ENCODE results near the gene ITPKB.

ITPKB gene

GRCh38 chr1:226731257-226731893, 7.7 kb downstream of the ITPKB start:
- no peak for TF ChIP-seq CTCF (IDR thresholded peaks at IDR 0.05; ENCODE audit: borderline replicate concordance, insufficient read depth, low read depth, low read length)
- H3K4me3 ChIP-seq (ENCODE audit: low read depth, low read length) = peak overlapping the region; percentile 28

DNA sequence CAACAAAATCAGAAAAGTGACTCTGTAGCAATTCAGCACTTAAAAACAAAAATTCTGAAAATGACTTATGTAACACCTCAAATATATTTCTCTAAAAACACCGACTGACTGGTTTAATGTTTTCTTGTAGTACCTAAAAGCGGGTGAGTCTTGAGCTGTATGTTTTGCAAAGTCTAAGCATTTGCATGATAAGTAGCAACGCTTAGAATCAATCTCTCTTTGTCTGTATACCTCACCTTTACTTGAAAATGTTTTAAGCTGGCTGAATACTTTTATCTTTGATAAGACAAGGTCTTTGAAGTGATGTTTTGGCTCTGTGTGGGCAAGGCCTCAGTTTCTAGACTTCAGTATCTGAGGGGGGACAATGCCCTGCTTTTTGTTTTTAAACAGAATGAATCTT, 8.2 kb downstream of the ITPKB start:
- no peak for TF ChIP-seq CTCF (IDR thresholded peaks at IDR 0.05; ENCODE audit: borderline replicate concordance, insufficient read depth, low read depth, low read length)
- peak overlapping the region; percentile 28 for H3K4me3 ChIP-seq (ENCODE audit: low read depth, low read length)

DNA sequence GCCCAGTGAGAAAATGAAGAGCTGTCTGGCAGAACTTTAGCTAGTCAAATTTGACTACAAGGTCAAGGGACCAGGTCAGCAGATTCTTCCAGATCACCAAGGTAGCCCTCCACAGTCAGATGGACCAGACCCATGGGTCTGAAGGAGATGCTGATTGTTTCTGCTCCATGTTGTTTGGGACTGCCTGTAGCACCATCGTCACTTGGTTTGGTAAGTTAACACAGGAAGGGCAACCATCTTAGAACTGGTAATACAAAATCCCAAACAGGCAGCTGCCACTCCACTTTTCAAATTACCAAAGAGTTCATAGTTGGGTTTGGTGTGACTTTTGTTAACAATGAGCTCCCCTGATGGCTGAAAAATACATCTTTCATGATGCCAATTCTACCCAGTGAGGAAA, 9.0 kb downstream of the ITPKB start:
- no peak overlapping the region for H3K4me3 ChIP-seq (ENCODE audit: low read depth, low read length)

GRCh38 chr1:226728448-226728847, 10.6 kb downstream of the ITPKB start:
- no peak for TF ChIP-seq CTCF (IDR thresholded peaks at IDR 0.05; ENCODE audit: borderline replicate concordance, insufficient read depth, low read depth, low read length)
- H3K4me3 ChIP-seq (ENCODE audit: low read depth, low read length) = no peak overlapping the region

More for the DNA sequence above, 9.0 kb downstream of the ITPKB start:
- TF ChIP-seq CTCF (IDR thresholded peaks at IDR 0.05; ENCODE audit: borderline replicate concordance, insufficient read depth, low read depth, low read length) = no peak

DNA sequence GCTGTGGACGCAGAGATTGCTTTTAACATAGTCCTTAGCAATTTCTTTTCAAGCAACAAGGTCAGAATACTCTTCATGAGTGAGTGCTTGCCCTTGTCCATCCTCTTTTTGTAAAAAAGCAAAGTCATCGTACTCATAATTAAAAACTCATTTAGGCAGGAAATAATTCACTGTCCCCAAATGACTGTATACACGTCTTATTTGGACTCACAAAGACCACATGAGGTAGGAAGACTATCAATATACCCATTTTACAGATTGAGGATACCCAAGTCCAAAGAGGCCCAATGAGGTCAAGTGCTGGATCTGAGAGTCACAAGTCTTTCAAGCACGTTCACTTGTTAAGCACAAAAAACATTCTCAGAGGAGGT, 13.2 kb downstream of the ITPKB start:
- no peak overlapping the region for H3K4me3 ChIP-seq (ENCODE audit: low read depth, low read length)
- no peak for TF ChIP-seq CTCF (IDR thresholded peaks at IDR 0.05; ENCODE audit: borderline replicate concordance, insufficient read depth, low read depth, low read length)

- TF ChIP-seq CTCF (IDR thresholded peaks at IDR 0.05; ENCODE audit: borderline replicate concordance, insufficient read depth, low read depth, low read length) = no peak
- H3K4me3 ChIP-seq (ENCODE audit: low read depth, low read length) = no peak overlapping the region
Measured at GRCh38 chr1:226723657-226724532, 15.2 kb downstream of the ITPKB start.
